Suppressor macrophage treated with lipopolysaccharide for 1 hour (primary cell): ENCODE results near the gene SPESP1.
"Not testable (repeated sequence)": the region's sequence is repeated elsewhere in the genome, so short reads cannot be mapped to it uniquely, and the experiment has no call there.

Source experiments
- DNase-seq, 3 donors: peaks; one replicate each; pipeline ENCODE4 v3.0.0-alpha.2; 2020 to 2022

The SPESP1 gene

GRCh38 chr15:68966996-68967395, 36.7 kb downstream of the SPESP1 start:
- DNase-seq: no peak

- DNase-seq: no peak
These were observed 37.6 kb downstream of the SPESP1 start for GRCh38 chr15:68967948-68968347.

- no peak for DNase-seq
These were observed 39.0 kb downstream of the SPESP1 start for GRCh38 chr15:68969298-68969697.

- no peak for DNase-seq
These were observed 42.1 kb downstream of the SPESP1 start for GRCh38 chr15:68972201-68973065.

GRCh38 chr15:68975651-68976160, 45.4 kb downstream of the SPESP1 start:
- not testable (repeated sequence) for DNase-seq

- DNase-seq: not testable (repeated sequence)
These were observed 47.1 kb downstream of the SPESP1 start for GRCh38 chr15:68977426-68977825.

- DNase-seq: no peak
These were observed 48.7 kb downstream of the SPESP1 start for GRCh38 chr15:68979006-68979405.

- DNase-seq: no peak
These were observed 49.5 kb downstream of the SPESP1 start for GRCh38 chr15:68979816-68980215.

GRCh38 chr15:68980786-68981185, 50.5 kb downstream of the SPESP1 start:
- DNase-seq: no peak

- DNase-seq: no peak
These were observed 51.6 kb downstream of the SPESP1 start for GRCh38 chr15:68981941-68982340.

- DNase-seq: no peak
These were observed 52.7 kb downstream of the SPESP1 start for GRCh38 chr15:68982976-68983563.

- no peak for DNase-seq
These were observed 53.7 kb downstream of the SPESP1 start for GRCh38 chr15:68983961-68984481.

- DNase-seq: peak in 2 of 3 donors; percentile 19 to 20
These were observed 54.3 kb downstream of the SPESP1 start for GRCh38 chr15:68984586-68984985.

GRCh38 chr15:68985361-68985891, 55.1 kb downstream of the SPESP1 start:
- no peak for DNase-seq

GRCh38 chr15:68986322-68986721, 56.0 kb downstream of the SPESP1 start:
- DNase-seq: no peak

- no peak for DNase-seq
These were observed 56.8 kb downstream of the SPESP1 start for GRCh38 chr15:68987120-68987519.

GRCh38 chr15:68987676-68988075, 57.4 kb downstream of the SPESP1 start:
- no peak for DNase-seq

GRCh38 chr15:68989541-68990230, 59.4 kb downstream of the SPESP1 start:
- no peak for DNase-seq

GRCh38 chr15:68990231-68990991, 60.1 kb downstream of the SPESP1 start:
- peak in 2 of 3 donors; percentile 16 to 20 for DNase-seq

- DNase-seq: no peak
These were observed 60.7 kb downstream of the SPESP1 start for GRCh38 chr15:68990992-68991500.

- DNase-seq: no peak
These were observed 61.4 kb downstream of the SPESP1 start for GRCh38 chr15:68991723-68992122.

- no peak for DNase-seq
These were observed 62.4 kb downstream of the SPESP1 start for GRCh38 chr15:68992696-68993095.
